Activated naive CD4-positive, alpha-beta T cell (primary cell): ENCODE data around the gene CDC20.
"Not testable (repeated sequence)": the region's sequence is repeated elsewhere in the genome, so short reads cannot be mapped to it uniquely, and the experiment has no call there.

ENCODE experiments used
- DNase-seq, 4 experiments: peaks; one replicate each; lab custom pipeline; 2025; lab: John Stamatoyannopoulos, UW

CDC20 gene

GRCh38 chr1:43358121-43358745 lies 548 bp upstream of the CDC20 start:
- DNase-seq: no peak

GRCh38 chr1:43359696-43360095 lies 915 bp downstream of the CDC20 start:
- no peak for DNase-seq

DNA sequence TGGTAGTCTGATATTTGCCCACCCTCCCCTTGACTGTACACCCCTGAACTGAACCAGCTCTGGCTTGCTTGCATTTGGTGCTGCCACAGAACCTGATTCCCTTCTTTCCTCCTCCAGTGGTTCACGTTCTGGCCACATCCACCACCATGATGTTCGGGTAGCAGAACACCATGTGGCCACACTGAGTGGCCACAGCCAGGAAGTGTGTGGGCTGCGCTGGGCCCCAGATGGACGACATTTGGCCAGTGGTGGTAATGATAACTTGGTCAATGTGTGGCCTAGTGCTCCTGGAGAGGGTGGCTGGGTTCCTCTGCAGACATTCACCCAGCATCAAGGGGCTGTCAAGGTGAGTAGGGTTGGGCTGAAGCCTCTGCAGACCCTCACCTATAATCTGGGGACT lies 1.8 kb downstream of the CDC20 start:
- no peak for DNase-seq

DNA sequence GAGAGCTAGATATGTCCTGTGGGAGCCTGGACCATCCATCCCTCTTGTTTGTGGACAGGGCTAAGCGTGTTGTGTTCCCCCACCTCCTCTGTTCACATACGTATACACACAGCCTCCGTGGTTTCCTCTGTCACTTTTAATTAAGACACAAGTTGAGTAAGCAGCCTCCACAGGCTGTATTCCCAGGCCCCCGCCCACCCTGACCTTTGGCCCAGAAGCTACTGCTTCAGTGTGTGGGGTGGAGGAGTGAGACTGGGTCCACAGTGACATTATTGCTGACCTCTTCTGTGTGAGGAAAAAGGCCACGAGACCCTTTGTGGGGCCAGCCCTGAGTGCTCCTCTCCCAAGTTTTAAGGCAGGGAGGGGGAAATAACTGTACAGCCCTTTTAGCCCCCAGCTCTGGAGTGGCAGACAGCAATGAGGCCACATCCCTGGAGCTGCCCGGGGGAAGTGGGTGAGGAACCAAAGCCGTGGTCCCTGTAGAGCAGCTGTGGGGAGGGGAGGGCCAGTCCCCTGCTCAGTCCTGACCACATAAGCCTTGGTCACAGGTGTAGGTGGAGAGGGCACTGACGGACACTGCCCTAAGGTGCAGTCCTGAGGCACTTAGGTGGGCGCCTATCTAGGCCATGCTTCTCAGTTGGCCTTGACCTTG lies 4.6 kb downstream of the CDC20 start:
- no peak for DNase-seq

DNA sequence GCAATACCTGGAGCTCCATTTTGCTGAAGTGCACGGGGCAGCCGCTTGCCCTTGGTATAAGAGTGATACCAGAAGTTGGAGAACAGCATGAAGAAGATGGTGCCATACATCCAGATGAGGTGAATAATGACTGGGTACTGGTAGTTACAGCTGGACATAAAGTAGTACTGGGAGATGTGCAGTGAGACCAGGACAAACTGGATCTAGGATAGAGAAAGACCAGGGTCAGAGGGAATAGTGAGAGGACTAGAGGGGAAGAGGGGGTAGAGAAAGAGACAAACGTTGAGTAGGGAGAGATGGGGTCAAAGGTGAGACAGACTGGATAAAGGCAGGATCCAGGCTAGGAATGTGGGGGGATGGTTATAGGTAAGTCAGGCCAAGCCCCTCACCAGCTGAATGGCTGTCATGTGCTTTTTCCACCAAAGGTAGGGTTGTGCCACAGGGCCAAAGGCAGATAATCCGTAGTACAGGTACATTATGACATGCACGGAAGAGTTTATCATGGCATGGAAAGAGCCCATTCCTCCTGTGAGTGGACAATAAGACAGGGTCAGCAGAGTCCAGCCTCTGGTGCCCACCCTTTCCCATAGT lies 5.2 kb downstream of the CDC20 start:
- no peak for DNase-seq

DNA sequence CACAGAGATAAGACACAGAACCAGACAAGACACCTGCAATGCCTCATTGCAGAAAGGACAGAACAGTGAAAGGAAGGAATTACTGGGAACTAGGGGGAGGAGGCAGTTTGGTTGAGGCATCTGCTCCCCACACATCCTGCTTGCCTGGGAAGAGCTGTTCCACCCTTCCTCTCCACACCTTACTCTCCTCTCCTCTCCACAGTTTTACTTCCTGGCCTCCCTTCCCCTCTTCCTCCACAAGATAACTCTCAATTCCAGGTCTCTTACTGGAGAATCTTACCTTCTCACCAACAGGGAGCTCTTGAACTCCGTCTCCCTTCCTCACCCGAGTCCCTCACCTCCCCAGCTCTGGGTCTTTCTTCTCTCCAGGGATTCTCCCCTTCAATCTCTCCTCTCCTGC lies 6.9 kb downstream of the CDC20 start:
- DNase-seq: no peak

DNA sequence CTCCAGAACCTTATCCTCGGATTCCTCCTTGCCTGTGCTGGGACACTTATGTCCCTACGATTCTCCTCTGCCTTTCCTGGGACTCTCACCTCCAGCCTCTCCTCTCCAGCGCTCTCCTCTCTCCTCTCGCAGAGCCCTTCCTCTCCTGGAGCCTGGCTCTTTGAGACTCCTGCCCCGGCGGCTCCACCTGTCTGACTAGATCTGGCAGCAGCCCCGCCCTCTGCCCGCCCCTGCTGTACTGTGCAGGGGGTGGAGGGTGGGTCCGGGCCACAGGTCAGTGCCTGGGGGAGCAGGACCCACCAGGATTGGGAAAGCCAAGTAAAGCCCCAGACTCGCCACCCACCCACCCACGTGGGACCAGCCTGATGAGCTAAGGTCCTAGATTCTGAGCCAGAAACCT lies 7.4 kb downstream of the CDC20 start:
- DNase-seq: no peak

GRCh38 chr1:43366601-43367025 lies 7.8 kb downstream of the CDC20 start:
- no peak for DNase-seq

DNA sequence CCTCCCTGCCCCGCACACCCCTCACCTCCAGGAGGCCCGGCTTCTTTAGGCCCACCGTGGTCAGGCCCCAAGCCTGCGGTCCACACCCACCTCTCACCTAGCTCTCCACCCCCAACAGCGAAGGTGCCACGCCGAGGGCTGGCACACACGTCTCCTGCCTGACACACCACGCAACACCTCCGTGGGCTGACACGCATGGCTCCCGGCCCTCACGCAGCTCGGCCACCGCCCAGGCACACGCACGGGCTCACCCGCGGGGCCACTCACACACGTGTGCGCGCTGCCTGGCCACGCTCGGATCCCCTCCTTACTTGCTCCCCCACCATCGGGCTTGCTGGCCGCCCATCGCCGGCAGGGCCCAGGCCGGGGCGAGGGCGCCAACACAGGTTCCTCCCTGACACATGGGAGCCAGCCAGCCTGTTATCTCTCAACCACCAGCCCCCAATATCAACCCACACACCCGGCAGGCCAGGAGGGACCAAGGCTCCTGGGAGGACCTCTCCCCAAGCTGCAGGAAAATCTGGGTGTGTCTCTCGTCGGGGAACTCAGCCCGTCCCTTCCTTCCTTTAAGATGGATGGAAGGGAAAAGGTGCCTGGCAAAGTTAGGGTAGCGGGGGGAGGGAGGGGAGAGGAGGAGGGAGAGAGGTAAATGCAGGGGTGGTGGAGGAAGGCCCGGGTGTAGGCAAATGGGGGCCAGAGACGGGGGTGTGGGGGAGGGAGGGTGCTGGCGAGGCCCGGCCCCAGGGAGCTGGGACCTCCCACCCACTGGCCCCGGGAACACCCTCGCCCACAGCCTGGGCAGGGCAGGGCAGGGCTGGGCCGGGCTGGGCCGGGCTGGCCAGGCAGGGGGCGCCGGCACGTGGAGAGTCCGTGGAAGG lies 8.5 kb downstream of the CDC20 start:
- DNase-seq: peak in 1 of 4 experiments; percentile 36

DNA sequence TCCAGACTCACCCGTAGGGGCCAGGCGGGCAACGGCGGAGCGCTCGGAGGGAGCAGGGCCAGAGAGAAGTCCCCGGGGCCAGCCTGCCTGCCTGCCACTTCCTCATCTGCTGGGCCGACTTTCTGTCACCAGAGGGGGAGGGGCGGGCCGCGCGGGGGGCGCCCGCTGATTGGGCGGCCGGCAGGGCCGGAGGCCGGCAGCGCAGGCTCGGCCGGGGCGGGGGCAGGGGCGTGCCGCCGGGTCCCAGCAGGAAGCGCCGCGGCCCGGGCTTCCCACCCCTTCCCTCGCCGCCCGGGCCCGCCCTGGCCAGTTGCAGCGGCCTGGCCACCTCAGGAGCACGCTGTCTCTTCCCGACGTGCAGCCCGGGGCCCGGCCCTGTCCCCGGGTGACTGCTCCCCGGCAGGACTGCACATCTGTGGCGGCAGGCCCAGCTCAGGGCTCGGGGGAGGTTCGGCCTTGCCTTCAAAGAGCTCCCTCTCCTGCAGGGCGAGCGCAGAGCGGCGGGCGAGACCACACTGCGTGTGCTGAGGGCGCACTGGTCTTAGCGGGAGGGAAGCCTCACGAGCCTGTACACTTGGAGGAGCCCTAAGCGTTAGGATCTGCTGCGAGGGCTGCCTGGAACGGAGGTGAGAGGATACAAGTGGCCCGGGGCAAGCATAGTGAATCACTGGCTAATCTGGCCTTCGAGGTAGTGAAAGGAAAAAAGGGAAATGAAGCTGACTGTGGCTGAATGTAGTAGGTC lies 9.3 kb downstream of the CDC20 start, which contains the start of gene ELOVL1:
ELOVL1 (minus strand) TSS at position 108 of the 742 bp plus-strand sequence. CDS start 2,402 bp downstream, outside the sequence.
- peak; percentile 42 to 68 (median 54) for DNase-seq

DNA sequence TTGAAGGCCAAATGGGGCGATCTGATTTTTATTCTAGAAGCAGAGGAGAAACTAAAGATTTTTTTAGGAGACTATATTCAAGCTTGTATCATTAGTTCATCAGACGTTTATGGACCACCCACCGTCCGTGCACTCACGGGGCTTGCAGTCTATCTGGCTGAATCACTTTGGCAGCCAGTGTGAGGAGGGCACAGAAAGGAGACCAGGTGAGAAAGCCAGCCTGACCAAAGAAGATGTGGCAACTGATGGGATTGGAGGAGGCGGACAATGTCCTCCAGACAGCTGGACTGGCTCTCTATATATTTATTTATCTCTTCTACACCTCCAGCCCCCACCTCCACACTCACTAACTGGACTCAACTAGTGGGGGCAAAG lies 9.9 kb downstream of the CDC20 start:
- no peak for DNase-seq

DNA sequence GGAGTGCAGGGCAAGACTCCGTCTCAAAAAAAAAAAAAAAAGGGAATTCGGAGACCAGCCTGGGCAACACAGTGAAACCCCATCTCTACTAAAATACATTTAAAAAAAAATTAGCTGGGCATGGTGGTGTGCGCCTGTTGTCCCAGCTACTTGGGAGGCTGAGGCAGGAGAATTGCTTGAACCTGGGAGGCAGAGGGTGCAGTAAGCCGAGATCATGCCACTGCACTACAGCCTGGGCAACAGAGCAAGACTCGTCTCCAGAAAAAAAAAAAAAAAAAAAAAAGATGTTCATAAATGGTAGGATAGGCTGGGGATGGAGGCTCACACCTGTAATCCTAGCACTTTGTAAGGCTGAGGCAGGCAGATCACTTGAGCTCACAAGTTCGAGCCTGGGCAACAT lies 11.0 kb downstream of the CDC20 start:
- not testable (repeated sequence) for DNase-seq

GRCh38 chr1:43370564-43370963 lies 11.8 kb downstream of the CDC20 start:
- no peak for DNase-seq

- no peak for DNase-seq
Observed at GRCh38 chr1:43372172-43372571, 13.4 kb downstream of the CDC20 start.

- DNase-seq: no peak
Observed at GRCh38 chr1:43373066-43373940, 14.5 kb downstream of the CDC20 start.

DNA sequence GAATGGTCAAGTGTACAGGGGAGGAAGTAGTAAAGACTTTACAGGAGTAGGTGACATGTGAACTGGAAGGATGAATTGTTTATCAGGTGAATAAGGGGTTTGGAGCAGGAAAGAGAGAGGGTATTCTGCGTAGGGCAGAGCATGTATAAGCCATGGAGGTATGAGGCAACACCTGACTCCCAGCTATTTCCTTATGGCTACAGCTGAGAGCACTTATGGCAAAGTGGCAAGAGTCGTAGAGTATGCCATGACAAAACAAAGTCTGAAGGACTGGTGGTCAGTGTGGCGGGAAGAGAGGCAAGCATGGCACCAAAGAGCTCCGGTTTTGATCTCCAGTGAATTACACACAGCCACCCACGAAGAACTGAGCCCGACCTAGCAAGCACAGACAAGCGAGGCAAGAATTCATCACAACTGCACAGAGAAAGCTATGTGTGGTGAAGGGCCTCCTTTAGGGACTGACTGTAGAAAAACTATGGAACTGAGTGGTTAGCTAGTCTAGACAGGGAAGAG lies 18.0 kb downstream of the CDC20 start:
- no peak for DNase-seq

DNA sequence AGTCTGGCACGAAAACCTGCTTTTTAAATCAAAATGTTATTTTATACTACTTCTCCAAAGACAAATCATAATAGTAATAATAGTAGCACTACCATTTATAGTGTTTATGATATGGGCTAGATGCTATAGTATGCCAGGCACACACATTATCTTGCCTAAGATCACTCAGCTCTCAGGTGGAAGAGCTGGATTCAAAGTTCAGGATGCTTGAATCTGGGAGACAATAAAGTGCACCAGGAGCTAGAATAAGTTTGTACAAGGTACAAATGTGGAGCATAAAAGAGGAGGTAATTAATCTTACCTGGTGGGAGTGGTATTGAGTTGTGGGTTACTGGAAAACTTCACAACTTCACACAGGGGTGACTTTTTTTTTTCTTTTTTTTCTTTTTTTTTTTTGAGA lies 19.1 kb downstream of the CDC20 start:
- DNase-seq: no peak

DNA sequence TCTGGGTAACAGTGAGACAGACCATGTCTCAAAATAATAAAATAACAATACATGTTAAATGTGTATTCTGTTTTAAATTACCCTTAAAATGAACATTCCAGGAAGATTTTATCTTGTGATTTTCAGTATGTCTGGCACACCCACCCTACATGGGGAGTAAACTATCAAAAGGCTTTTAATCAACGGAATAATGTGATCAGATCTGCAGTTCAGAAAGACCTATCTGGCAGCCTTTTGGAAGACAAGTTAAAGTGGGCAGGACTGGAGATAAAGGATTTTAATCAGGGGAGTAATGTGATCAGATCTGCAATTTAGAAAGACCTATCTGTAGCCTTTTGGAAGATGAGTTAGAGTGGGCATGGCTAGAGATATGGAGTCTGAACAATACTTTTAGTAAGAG lies 20.7 kb downstream of the CDC20 start:
- DNase-seq: no peak

DNA sequence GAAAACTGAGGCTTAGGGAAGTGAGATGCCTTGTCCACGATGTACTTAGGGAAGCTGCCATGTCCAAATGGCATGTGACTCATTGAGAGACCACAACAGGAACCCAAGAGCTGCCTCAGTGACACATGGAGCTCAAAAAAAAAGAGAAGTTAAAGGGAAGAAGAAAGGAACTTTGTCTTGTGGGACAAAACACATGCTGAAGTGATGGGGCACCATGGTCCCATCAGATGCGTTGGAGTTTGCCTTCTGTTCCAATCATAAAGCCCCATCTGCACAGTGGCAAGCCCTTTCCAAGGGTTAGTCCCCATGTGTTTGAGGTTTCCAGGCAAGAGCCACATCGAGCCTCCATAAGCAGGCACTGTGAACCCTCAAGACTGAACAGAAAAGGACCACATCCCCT lies 22.8 kb downstream of the CDC20 start:
- no peak for DNase-seq

DNA sequence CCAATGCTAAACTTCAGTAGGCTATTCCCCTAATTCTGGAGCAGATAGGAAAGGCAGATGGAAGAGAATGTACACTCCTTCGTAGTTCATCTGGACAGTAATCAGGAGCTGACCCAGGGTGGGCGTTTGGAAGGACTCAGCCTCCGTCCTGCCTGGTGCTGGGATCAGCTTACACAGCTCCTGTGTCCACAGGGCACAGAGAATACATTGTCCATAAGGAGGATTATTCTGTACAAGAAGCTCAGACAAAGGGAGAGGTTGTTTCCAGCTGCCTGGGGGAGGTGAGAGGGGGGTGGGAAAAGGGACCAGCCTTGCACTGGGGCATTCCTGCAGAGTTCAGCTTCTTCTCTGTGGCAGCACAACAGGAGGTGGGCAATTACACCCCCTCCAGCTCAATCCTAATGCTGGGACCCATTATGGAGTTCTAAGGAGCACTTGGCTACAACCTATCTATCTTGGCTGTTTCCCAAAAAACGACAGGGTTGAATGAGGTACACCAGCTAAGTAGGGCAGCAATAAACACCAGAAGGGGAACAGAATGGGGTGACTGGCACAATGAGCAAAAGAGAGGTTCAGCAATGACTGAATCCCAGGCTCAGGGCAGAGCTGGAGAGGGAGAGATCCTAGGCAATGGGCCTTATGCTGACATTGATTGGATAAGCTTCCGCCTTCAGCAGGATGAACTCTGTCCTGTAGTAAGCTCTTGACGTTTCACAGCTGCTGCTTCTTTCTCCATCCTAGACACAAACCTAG lies 23.4 kb downstream of the CDC20 start:
- DNase-seq: no peak
